Spinal cord (tissue), 10 donors: ENCODE measurements around the gene ARHGEF28. TPM values are rescaled to one million over a fixed set of nuclear protein-coding genes. Genes with fewer than 3 reads are reported as not detected.

Experiments
- DNase-seq, 6 donors: peaks; one replicate each; pipeline versions ENCODE4 v3.0.0 to v3.0.0-alpha.2; 2013 to 2015; ENCODE audit warnings: low spot score in 6 of 6, low read depth in 4 of 6
- H3K27ac ChIP-seq: one replicate; pipeline ENCODE4 v1.5.1; 2013; ENCODE audit warnings: low read depth, low read length, control low read depth
- H3K27me3 ChIP-seq: one replicate; pipeline ENCODE4 v1.6.1; 2013; ENCODE audit warnings: low read length; ENCODE audit not compliant: control insufficient read depth, insufficient read depth
- H3K36me3 ChIP-seq: one replicate; pipeline ENCODE4 v1.6.1; 2013; ENCODE audit warnings: low read length; ENCODE audit not compliant: control insufficient read depth, insufficient read depth
- H3K4me1 ChIP-seq: one replicate; pipeline ENCODE4 v1.6.1; 2013; ENCODE audit warnings: low read length; ENCODE audit not compliant: control insufficient read depth, insufficient read depth
- H3K4me3 ChIP-seq: one replicate; pipeline ENCODE4 v1.5.1; 2013; ENCODE audit warnings: low read depth, low read length, control low read depth
- H3K9me3 ChIP-seq: one replicate; pipeline ENCODE4 v1.6.1; 2013; ENCODE audit warnings: low read length; ENCODE audit not compliant: control insufficient read depth, insufficient read depth
- WGBS: methylation state at CpG from one replicate; pipeline ENCODE4 v1.1.5; 2013; ENCODE audit warnings: missing lambda C conversion rate; ENCODE audit not compliant: insufficient coverage; 5-methylcytosine and 5-hydroxymethylcytosine counted together
- polyA plus RNA-seq, 2 donors: library from polyadenylated mRNA; unstranded; fragments of 120-200 nt; gene quantifications; one replicate each; pipeline ENCODE4 v1.2.1, GENCODE V29; 2013; ENCODE audit not compliant: insufficient read length in 2 of 2
- total RNA-seq, 2 donors: library from RNA; depleted of rRNA in 1 of 2; stranded (reverse); fragments of 120-200 nt in 1 of 2; fragments of >200 nt in 1 of 2; gene quantifications; one replicate each; pipeline versions ENCODE4 v1.2.3 to v1.2.4, GENCODE V29; 2013 to 2014
- donor health status: healthy.

ARHGEF28 gene
- total and polyA plus RNA-seq, 4 donors: 13.6 to 25.7 (median 14.3) TPM

DNA sequence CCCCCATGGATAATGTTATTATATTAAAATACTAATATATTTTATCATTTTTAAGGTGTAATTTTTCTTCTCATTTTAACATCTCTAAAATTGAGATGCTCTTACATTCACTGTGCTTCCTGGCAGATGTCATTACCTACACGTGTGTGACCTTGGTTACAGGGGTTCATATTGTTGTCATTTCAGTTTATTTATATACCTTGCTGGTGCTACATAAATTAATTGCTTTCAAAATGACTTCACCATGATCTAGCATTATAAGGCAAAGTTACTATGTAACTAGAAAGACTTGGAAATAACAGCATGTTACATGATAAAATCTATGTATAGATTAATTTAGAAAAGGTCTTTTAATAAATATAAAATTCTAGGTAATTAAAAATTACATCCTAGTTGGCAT, 60.9 kb downstream of the ARHGEF28 start:
- WGBS: no CpG with 5 or more reads among the region's 1 CpG
- no peaks in the 10 kb centered on the region for H3K4me1 ChIP-seq
- H3K9me3 ChIP-seq: no peaks in the 10 kb centered on the region
- no peak overlapping the region for H3K27ac ChIP-seq
- no peak overlapping the region for H3K4me3 ChIP-seq
- H3K36me3 ChIP-seq: no peaks in the 10 kb centered on the region
- no peak for DNase-seq
- no peaks in the 10 kb centered on the region for H3K27me3 ChIP-seq

- H3K4me1 ChIP-seq: peaks cover under 1% of the 10 kb centered on the region
- H3K27ac ChIP-seq: no peak overlapping the region
- H3K27me3 ChIP-seq: no peaks in the 10 kb centered on the region
- no peak for DNase-seq
- WGBS: no CpG with 5 or more reads among the region's 1 CpG
- H3K9me3 ChIP-seq: no peaks in the 10 kb centered on the region
- H3K36me3 ChIP-seq: no peaks in the 10 kb centered on the region
- no peak overlapping the region for H3K4me3 ChIP-seq
Measured at GRCh38 chr5:73687357-73687756, 61.4 kb downstream of the ARHGEF28 start.

DNA sequence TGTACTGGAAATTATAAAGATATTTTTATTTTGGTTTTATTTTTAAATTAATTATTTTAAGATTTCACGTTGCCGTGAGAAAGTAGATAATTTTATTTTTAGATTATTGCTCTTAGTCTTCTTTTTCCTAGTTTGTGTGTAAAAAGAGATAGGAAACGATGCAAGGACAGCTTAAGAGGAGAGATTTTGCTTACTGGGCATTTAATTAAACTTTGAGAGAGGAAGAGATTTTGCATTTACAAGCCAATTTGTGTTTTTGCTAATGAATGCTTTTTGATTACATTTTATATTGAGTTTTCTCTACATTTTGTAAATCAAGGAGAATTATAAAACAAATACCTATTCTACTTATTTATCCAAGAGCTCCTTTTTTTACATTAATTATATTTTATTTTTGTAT, 64.0 kb downstream of the ARHGEF28 start:
- peaks cover 3% of the 10 kb centered on the region for H3K4me1 ChIP-seq
- no CpG with 5 or more reads among the region's 3 CpGs for WGBS

GRCh38 chr5:73691302-73692080, 65.5 kb downstream of the ARHGEF28 start:
- no peak for DNase-seq
- Histone ChIP-seq H3K4me3 (no peak overlapping the region), H3K27ac (no peak overlapping the region), H3K36me3 (no peaks in the 10 kb centered on the region), H3K9me3 (no peaks in the 10 kb centered on the region), H3K4me1 (peaks cover 3% of the 10 kb centered on the region), H3K27me3 (no peaks in the 10 kb centered on the region)
- 100% methylated on average over 1 of the region's 3 CpGs for WGBS

More for the DNA sequence above, 64.0 kb downstream of the ARHGEF28 start:
- Histone ChIP-seq H3K27ac (no peak overlapping the region), H3K4me3 (no peak overlapping the region), H3K9me3 (no peaks in the 10 kb centered on the region), H3K27me3 (no peaks in the 10 kb centered on the region), H3K36me3 (no peaks in the 10 kb centered on the region)
- DNase-seq: no peak

DNA sequence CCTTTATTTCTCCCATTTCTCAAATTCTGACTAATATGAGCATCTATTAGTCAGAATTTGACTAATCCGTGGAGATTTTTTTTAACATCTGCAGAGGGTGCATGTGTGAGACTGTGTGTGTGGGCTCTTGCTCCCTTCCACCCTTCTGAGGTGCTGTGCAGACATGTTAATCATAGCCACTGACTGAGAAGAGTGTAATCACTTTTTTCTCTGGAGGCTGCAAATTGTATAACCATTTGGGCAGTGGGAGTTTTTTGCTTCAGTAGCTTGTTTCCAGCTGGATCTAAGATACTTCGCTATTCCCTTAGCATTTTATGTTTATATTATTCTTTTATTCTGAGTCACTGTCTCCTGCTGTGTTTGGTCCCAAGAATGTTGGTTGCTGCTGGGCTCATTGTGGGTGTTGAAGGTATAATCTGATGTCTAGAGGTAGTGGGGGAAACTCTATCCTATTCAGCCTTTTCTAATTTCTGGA, 66.2 kb downstream of the ARHGEF28 start:
- Histone ChIP-seq H3K27ac (no peak overlapping the region), H3K4me3 (no peak overlapping the region), H3K27me3 (no peaks in the 10 kb centered on the region), H3K9me3 (no peaks in the 10 kb centered on the region), H3K4me1 (peaks cover 3% of the 10 kb centered on the region), H3K36me3 (no peaks in the 10 kb centered on the region)
- DNase-seq: no peak
- no CpG with 5 or more reads among the region's 2 CpGs for WGBS

DNA sequence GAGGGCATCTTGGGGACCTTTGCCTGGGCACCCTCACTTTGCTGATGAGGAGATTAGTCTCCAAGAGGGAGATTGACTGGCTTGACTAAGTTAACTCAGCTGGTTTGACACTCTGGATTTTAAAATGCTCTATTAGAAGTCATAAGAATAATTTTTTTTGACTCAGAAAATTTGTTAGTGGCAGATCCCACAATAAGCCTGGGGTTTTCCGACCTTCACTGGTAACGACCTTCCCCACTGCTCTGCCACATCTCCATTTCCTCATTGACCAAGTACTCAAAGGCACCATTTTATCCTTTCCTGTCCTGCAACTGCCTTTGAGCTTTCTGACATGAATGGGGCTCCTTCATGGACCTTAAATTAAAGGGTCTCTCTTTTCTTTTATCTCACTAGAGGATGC, 67.0 kb downstream of the ARHGEF28 start:
- WGBS: 85% methylated on average over 2 of the region's 2 CpGs
- no peak overlapping the region for H3K27ac ChIP-seq
- H3K27me3 ChIP-seq: no peaks in the 10 kb centered on the region
- DNase-seq: no peak
- H3K36me3 ChIP-seq: no peaks in the 10 kb centered on the region
- no peak overlapping the region for H3K4me3 ChIP-seq
- peaks cover 3% of the 10 kb centered on the region for H3K4me1 ChIP-seq
- no peaks in the 10 kb centered on the region for H3K9me3 ChIP-seq

- no peaks in the 10 kb centered on the region for H3K9me3 ChIP-seq
- H3K4me3 ChIP-seq: no peak overlapping the region
- peak in 5 of 6 donors; percentile 26 to 61 (median 38) for DNase-seq
- peaks cover 3% of the 10 kb centered on the region for H3K4me1 ChIP-seq
- H3K36me3 ChIP-seq: no peaks in the 10 kb centered on the region
- no CpG with 5 or more reads among the region's 4 CpGs for WGBS
- H3K27me3 ChIP-seq: no peaks in the 10 kb centered on the region
- H3K27ac ChIP-seq: no peak overlapping the region
Measured at GRCh38 chr5:73693573-73694061, 67.6 kb downstream of the ARHGEF28 start.

- Histone ChIP-seq H3K9me3 (no peaks in the 10 kb centered on the region), H3K4me1 (peaks cover 3% of the 10 kb centered on the region), H3K36me3 (no peaks in the 10 kb centered on the region), H3K4me3 (no peak overlapping the region), H3K27me3 (no peaks in the 10 kb centered on the region), H3K27ac (no peak overlapping the region)
- no peak for DNase-seq
- 33% methylated on average over 1 of the region's 2 CpGs for WGBS
Measured at GRCh38 chr5:73694089-73694488, 68.1 kb downstream of the ARHGEF28 start.

- no peaks in the 10 kb centered on the region for H3K36me3 ChIP-seq
- no peak for DNase-seq
- H3K27me3 ChIP-seq: no peaks in the 10 kb centered on the region
- no peaks in the 10 kb centered on the region for H3K4me1 ChIP-seq
- H3K4me3 ChIP-seq: no peak overlapping the region
- no peak overlapping the region for H3K27ac ChIP-seq
- WGBS: no CpG with 5 or more reads among the region's 3 CpGs
- no peaks in the 10 kb centered on the region for H3K9me3 ChIP-seq
Measured at GRCh38 chr5:73698011-73698410, 72.0 kb downstream of the ARHGEF28 start.

DNA sequence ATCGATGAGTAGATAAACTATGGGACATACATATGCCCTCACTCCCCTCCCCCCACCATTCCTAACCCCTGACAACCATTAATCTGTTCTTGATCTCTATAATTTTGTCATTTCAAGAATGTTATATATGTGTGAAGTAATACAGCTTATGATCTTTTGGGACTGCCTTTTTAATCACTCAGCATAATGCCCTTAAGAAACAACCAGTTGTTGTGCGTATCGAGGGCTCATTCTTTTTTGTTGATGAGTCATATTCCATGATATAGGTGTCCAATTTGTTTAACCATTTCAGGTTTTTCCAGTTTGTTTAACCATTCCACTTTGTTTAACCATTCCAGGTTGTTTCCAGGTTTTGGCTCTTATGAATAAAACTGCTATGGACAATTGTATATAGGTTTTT, 75.6 kb downstream of the ARHGEF28 start:
- H3K27ac ChIP-seq: no peak overlapping the region
- H3K36me3 ChIP-seq: no peaks in the 10 kb centered on the region
- WGBS: no CpG with 5 or more reads among the region's 3 CpGs
- no peaks in the 10 kb centered on the region for H3K27me3 ChIP-seq
- H3K4me3 ChIP-seq: no peak overlapping the region
- no peaks in the 10 kb centered on the region for H3K4me1 ChIP-seq
- H3K9me3 ChIP-seq: no peaks in the 10 kb centered on the region
- no peak for DNase-seq
